MM.1S (cell line): ENCODE data around the gene DCP1A.

Experiments used
- DNase-seq: peaks from one replicate; pipeline ENCODE4 v3.0.0-alpha.2; 2015
- H2AFZ ChIP-seq: fragments of 300-600 bp; sonication (generic); 2 replicates; pipeline ENCODE4 v1.6.0; 2016; ENCODE audit warnings: antibody characterized with exemption, low read length
- H3F3A ChIP-seq: fragments of 300-600 bp; sonication (generic); 2 replicates; pipeline ENCODE4 v1.6.1; 2016; ENCODE audit warnings: mild to moderate bottlenecking, antibody characterized with exemption, low read length, moderate library complexity, mixed read lengths; ENCODE audit not compliant: insufficient read depth
- H3K27ac ChIP-seq: fragments of 300-600 bp; sonication (generic); 2 replicates; pipeline ENCODE4 v1.5.1; 2016; ENCODE audit warnings: mild to moderate bottlenecking, low read length
- H3K27me3 ChIP-seq: fragments of 300-600 bp; sonication (generic); replicated peaks from 2 replicates; pipeline ENCODE4 v1.6.0; 2016; ENCODE audit warnings: low read length; ENCODE audit not compliant: insufficient read depth
- H3K36me3 ChIP-seq: fragments of 300-600 bp; sonication (generic); replicated peaks from 2 replicates; pipeline ENCODE4 v1.6.1; 2016; ENCODE audit warnings: mild to moderate bottlenecking, low read length, mixed read lengths; ENCODE audit not compliant: insufficient read depth
- H3K4me1 ChIP-seq: fragments of 300-600 bp; sonication (generic); 2 replicates; pipeline ENCODE4 v1.6.1; 2016; ENCODE audit warnings: low read length, mixed read lengths
- H3K4me2 ChIP-seq: fragments of 300-600 bp; sonication (generic); 2 replicates; pipeline ENCODE4 v1.6.0; 2016; ENCODE audit warnings: low read depth, low read length
- H3K4me3 ChIP-seq: fragments of 300-600 bp; sonication (generic); 2 replicates; pipeline ENCODE4 v1.5.1; 2016; ENCODE audit warnings: low read length, mixed read lengths
- H3K79me2 ChIP-seq: fragments of 300-600 bp; sonication (generic); 2 replicates; pipeline ENCODE4 v1.6.1; 2016; ENCODE audit warnings: mixed run types, low read length, mixed read lengths
- H3K9ac ChIP-seq: fragments of 300-600 bp; sonication (generic); 2 replicates; pipeline ENCODE4 v1.6.1; 2016; ENCODE audit warnings: low read length, mixed read lengths
- H3K9me2 ChIP-seq: fragments of 300-600 bp; sonication (generic); replicated peaks from 2 replicates; pipeline ENCODE4 v1.6.1; 2016; ENCODE audit warnings: mild to moderate bottlenecking, low read length, mixed read lengths; ENCODE audit not compliant: insufficient read depth
- H3K9me3 ChIP-seq: fragments of 300-600 bp; sonication (generic); replicated peaks from 2 replicates; pipeline ENCODE4 v1.6.1; 2016; ENCODE audit warnings: mild to moderate bottlenecking, low read length, mixed read lengths; ENCODE audit not compliant: insufficient read depth
- H4K20me1 ChIP-seq: fragments of 300-600 bp; sonication (generic); 2 replicates; pipeline ENCODE4 v1.6.1; 2016; ENCODE audit warnings: mild to moderate bottlenecking, low read length, moderate library complexity, mixed read lengths; ENCODE audit not compliant: insufficient read depth
- EZH2 ChIP-seq: fragments of 300-600 bp; sonication (generic); optimal IDR thresholded peaks from 2 replicates; pipeline ENCODE3; 2017; ENCODE audit warnings: low read depth, mild to moderate bottlenecking, antibody characterized with exemption, low read length, mixed read lengths
- EZH2phosphoT487 ChIP-seq: fragments of 300-600 bp; sonication (generic); IDR thresholded peaks from 2 replicates; pipeline ENCODE4 v1.6.1; 2018; ENCODE audit warnings: antibody characterized with exemption, low read length
- TF ChIP-seq, protein P1 (sequence below): fragments of 300-600 bp; sonication (generic); IDR thresholded peaks from 2 replicates; pipeline ENCODE4 v1.5.1; 2016; ENCODE audit warnings: antibody characterized with exemption, low read length, mixed read lengths

The DCP1A gene

DNA sequence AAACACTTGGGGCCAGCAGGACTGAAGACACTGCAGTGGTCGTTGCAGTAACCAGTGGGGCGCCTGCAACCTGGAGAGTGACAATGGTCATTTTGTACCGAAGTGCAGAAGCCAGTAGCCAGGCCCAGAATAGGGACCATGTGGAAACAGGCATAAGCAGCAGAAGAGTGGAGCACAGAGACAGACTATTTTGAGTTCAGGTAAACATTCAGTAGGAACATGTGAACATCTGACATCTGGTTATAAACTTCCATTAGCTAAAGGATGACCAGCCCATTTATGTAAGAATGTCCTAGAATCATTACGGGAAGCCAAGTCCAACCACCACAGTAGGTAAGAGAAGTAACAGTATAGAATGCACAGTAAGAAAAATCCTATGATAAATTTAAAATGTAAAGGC, 59.1 kb downstream of the DCP1A start:
- Histone ChIP-seq H3K9me2 (no peaks in the 10 kb centered on the region), H3K4me3 (no peak overlapping the region), H3K4me2 (no peak overlapping the region), H3K4me1 (no peaks in the 10 kb centered on the region), H3K36me3 (no peaks in the 10 kb centered on the region), H3F3A (no peaks in the 10 kb centered on the region), H3K79me2 (no peaks in the 10 kb centered on the region), H3K27ac (no peak overlapping the region), H4K20me1 (no peaks in the 10 kb centered on the region), H3K9me3 (no peaks in the 10 kb centered on the region), H3K9ac (no peak overlapping the region), H3K27me3 (no peaks in the 10 kb centered on the region), H2AFZ (no peak overlapping the region)
- TF ChIP-seq EZH2phosphoT487, result no peak
- no peak for TF ChIP-seq EZH2
- TF ChIP-seq, protein P1, sequence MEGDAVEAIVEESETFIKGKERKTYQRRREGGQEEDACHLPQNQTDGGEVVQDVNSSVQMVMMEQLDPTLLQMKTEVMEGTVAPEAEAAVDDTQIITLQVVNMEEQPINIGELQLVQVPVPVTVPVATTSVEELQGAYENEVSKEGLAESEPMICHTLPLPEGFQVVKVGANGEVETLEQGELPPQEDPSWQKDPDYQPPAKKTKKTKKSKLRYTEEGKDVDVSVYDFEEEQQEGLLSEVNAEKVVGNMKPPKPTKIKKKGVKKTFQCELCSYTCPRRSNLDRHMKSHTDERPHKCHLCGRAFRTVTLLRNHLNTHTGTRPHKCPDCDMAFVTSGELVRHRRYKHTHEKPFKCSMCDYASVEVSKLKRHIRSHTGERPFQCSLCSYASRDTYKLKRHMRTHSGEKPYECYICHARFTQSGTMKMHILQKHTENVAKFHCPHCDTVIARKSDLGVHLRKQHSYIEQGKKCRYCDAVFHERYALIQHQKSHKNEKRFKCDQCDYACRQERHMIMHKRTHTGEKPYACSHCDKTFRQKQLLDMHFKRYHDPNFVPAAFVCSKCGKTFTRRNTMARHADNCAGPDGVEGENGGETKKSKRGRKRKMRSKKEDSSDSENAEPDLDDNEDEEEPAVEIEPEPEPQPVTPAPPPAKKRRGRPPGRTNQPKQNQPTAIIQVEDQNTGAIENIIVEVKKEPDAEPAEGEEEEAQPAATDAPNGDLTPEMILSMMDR, result no peak
- no peak for DNase-seq

DNA sequence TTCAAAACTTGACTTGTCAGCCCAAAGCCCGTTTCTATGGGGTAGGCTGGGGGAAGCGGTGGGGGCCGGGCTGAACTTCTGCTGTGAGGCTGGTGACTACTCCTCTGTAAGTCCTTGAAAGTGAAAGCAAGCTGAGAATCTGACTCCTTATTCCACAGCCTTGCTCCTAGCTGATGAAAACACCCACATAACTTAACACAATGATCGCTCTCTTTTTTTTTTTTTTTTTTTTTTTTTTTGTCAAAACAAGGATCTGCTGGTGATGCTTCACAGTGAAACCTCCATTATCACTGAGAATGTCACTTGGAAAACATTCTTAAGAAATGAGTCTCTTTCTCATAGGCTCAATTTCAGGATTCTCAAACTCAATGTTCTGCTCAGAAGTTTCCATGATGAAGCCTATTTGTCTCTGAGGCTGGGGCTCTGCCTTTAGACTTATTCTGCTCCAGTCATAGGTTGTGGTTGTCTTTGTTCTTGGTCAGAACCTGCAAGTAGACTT, 60.2 kb downstream of the DCP1A start:
- Histone ChIP-seq H3K27ac (no peak overlapping the region), H3K79me2 (no peaks in the 10 kb centered on the region), H3K9me2 (no peaks in the 10 kb centered on the region), H3K4me3 (no peak overlapping the region), H3K4me2 (no peak overlapping the region), H2AFZ (no peak overlapping the region), H3F3A (no peaks in the 10 kb centered on the region), H3K9ac (no peak overlapping the region), H3K27me3 (no peaks in the 10 kb centered on the region), H4K20me1 (no peaks in the 10 kb centered on the region), H3K36me3 (no peaks in the 10 kb centered on the region), H3K4me1 (no peaks in the 10 kb centered on the region), H3K9me3 (no peaks in the 10 kb centered on the region)
- TF ChIP-seq EZH2 (no peak), EZH2phosphoT487 (no peak)
- TF ChIP-seq, protein P1, result no peak
- DNase-seq, result no peak

DNA sequence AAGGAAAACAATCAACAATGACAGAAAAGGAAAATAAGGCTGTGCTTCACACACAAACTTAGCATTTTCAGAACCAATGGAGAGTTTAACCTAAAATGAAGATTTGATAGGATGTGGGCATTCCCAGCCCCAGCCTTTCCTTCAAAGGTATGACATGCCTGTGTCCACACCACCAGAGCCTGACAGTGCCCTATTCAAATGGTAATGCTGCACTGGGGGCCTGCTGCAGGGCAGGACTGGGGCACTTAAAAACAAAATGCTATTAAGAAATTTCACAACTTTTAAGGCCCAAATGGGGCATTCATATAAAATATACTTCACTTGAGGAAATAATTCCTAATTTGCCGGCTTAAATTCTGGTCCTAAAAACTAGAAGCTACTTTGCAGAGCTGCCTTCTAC, 60.6 kb downstream of the DCP1A start:
- H3K27ac ChIP-seq, result no peak overlapping the region
- H3K36me3 ChIP-seq, result no peaks in the 10 kb centered on the region
- no peaks in the 10 kb centered on the region for H3K9me3 ChIP-seq
- H3K9me2 ChIP-seq, result no peaks in the 10 kb centered on the region
- no peaks in the 10 kb centered on the region for H3F3A ChIP-seq
- TF ChIP-seq EZH2phosphoT487 (no peak), EZH2 (no peak)
- TF ChIP-seq, protein P1, result no peak
- no peaks in the 10 kb centered on the region for H4K20me1 ChIP-seq
- H3K79me2 ChIP-seq, result no peaks in the 10 kb centered on the region
- no peaks in the 10 kb centered on the region for H3K4me1 ChIP-seq
- no peaks in the 10 kb centered on the region for H3K27me3 ChIP-seq
- H3K4me3 ChIP-seq, result no peak overlapping the region
- H3K9ac ChIP-seq, result no peak overlapping the region
- no peak overlapping the region for H3K4me2 ChIP-seq
- DNase-seq, result no peak
- no peak overlapping the region for H2AFZ ChIP-seq
